ENCODE results near the gene ZNF784.

DNA sequence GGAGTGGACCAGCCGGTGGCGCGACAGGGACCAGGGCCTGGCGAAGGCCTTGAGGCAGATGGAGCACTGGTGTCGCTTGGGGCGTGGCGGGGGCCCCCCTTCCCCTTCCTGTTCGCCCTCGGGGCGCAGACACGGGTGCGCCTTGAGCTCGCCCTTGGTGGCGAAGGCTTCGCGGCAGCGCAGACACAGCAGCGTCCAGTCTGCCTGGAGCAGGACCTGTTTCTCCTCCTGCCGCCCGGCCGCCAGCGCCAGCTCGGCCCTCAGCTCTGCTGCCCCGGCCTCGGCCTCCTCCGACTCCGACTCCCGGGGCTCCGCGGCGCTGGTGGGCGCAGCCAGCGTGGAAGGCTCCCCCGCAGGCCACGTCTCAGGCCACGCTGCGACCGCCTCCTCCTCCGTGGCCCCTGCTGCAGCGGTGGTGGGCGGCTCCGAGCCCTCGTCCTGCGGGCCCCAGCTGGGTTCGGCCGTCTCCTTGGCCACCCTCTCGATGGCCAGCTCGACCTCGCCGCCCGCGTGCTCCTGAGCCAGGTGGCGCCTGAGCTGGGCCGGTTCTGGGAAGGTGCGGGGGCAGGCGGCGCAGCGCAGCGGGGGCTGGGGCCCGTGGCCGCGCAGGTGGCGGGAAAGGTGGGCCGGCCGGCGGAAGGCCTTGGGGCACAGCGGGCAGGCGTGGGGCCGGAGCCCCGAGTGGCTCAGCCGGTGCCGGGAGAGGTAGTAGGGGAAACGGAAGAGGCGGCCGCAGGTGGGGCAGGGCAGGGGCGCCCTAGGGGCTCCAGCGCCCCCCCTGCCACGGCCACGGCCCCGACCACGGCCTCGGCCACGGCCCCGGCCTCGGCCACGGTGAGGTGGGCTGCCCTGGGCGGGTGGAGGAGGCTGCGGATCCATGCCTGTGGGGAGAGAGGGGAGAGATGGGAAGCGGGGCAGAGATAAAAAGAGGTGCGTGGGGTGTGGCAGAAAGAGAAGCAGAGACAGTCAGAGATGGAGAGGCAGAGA is 45.3 kb downstream of the ZNF784 start:
- TF ChIP-seq EZH2 (IDR thresholded peaks at IDR 0.05; ENCODE audit: borderline replicate concordance) (no peak), EZH2phosphoT487 (IDR thresholded peaks at IDR 0.05; ENCODE audit: low read depth, severe bottlenecking, unreplicated experiment) (no peak)
- TF ChIP-seq, protein P1, sequence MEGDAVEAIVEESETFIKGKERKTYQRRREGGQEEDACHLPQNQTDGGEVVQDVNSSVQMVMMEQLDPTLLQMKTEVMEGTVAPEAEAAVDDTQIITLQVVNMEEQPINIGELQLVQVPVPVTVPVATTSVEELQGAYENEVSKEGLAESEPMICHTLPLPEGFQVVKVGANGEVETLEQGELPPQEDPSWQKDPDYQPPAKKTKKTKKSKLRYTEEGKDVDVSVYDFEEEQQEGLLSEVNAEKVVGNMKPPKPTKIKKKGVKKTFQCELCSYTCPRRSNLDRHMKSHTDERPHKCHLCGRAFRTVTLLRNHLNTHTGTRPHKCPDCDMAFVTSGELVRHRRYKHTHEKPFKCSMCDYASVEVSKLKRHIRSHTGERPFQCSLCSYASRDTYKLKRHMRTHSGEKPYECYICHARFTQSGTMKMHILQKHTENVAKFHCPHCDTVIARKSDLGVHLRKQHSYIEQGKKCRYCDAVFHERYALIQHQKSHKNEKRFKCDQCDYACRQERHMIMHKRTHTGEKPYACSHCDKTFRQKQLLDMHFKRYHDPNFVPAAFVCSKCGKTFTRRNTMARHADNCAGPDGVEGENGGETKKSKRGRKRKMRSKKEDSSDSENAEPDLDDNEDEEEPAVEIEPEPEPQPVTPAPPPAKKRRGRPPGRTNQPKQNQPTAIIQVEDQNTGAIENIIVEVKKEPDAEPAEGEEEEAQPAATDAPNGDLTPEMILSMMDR (IDR thresholded peaks at IDR 0.05; ENCODE audit: poor library complexity): no peak
